ENCODE results near the gene ASIC4. TPM values are rescaled to one million over a fixed set of nuclear protein-coding genes. Genes with fewer than 3 reads are reported as not detected.

Gene ASIC4
- total RNA-seq, 1 donor: not detected

DNA sequence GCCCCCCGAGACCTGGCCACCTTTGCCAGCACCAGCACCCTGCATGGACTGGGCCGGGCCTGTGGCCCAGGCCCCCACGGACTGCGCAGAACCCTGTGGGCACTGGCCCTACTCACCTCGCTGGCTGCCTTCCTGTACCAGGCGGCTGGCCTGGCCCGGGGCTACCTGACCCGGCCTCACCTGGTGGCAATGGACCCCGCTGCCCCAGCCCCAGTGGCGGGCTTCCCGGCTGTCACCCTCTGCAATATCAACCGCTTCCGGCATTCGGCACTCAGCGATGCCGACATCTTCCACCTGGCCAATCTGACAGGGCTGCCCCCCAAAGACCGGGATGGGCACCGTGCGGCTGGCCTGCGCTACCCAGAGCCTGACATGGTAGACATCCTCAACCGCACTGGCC is 554 bp downstream of the ASIC4 start:
- TF ChIP-seq, protein P1, sequence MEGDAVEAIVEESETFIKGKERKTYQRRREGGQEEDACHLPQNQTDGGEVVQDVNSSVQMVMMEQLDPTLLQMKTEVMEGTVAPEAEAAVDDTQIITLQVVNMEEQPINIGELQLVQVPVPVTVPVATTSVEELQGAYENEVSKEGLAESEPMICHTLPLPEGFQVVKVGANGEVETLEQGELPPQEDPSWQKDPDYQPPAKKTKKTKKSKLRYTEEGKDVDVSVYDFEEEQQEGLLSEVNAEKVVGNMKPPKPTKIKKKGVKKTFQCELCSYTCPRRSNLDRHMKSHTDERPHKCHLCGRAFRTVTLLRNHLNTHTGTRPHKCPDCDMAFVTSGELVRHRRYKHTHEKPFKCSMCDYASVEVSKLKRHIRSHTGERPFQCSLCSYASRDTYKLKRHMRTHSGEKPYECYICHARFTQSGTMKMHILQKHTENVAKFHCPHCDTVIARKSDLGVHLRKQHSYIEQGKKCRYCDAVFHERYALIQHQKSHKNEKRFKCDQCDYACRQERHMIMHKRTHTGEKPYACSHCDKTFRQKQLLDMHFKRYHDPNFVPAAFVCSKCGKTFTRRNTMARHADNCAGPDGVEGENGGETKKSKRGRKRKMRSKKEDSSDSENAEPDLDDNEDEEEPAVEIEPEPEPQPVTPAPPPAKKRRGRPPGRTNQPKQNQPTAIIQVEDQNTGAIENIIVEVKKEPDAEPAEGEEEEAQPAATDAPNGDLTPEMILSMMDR (IDR thresholded peaks at IDR 0.05; ENCODE audit: insufficient read depth, low read depth, low read length): no peak
- DNase-seq (ENCODE audit: low read depth): no peak

DNA sequence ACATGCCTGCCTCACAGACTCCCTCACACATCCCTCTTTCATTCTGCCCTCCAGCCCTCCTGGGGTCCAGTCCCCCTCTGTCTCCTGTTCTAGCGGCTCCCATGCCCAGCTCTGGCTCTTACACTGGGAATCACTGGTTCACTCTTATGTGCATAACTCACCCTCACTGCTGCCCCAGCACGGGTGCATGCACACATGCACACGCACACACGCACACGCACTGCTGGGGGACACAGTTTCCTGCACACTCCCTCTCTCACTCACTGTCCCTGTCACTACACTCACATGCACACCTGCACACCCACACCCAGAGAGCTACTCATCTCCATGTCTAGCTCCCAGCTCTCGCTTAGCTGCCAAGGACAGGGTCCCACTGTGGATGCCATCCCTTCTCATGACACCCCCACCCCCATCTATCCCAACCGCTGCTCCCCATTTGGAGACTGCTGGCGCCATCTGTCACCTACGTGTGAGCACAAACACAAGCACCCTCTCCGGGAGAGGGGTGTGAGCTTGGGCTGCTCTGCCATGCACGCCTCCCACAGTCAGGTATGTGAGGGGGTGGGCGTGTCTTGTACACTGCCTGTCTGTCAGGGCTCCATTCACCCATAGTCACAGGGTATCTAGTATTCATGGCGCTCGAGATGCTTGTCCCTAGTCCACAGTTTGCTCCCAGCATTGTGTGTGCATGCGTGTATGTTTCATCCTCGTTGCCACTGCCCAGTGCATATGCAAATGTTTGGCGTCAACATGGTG is 1.8 kb downstream of the ASIC4 start:
- H3K4me3 ChIP-seq (ENCODE audit: low read depth, low read length): no peak overlapping the region
- TF ChIP-seq, protein P1 (IDR thresholded peaks at IDR 0.05; ENCODE audit: insufficient read depth, low read depth, low read length): no peak
- no peak for DNase-seq (ENCODE audit: low read depth)

More for the DNA sequence above, 554 bp downstream of the ASIC4 start:
- H3K4me3 ChIP-seq (ENCODE audit: low read depth, low read length): no peak overlapping the region

DNA sequence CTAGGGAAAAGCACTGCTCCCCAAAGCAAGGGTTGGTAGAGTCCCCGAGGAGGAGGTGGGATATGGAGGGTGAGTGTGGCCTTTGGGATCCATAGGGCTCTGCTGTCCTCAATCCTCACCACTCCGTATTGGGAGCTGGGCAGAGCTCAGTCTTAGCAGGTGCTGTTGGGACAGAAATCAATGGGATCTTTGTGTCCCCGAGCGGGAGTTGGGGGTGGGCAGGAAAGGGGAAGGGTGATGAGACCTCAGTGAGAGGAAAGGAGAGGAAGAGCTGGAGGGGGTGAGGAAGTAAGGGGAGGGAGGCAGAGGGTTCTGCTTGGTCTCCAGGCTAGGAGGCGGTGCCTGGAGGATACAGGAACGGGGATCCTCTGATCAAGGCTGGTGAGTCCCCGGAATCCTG is 2.6 kb downstream of the ASIC4 start:
- no peak overlapping the region for H3K4me3 ChIP-seq (ENCODE audit: low read depth, low read length)
- TF ChIP-seq, protein P1 (IDR thresholded peaks at IDR 0.05; ENCODE audit: insufficient read depth, low read depth, low read length): no peak
- DNase-seq (ENCODE audit: low read depth): no peak

DNA sequence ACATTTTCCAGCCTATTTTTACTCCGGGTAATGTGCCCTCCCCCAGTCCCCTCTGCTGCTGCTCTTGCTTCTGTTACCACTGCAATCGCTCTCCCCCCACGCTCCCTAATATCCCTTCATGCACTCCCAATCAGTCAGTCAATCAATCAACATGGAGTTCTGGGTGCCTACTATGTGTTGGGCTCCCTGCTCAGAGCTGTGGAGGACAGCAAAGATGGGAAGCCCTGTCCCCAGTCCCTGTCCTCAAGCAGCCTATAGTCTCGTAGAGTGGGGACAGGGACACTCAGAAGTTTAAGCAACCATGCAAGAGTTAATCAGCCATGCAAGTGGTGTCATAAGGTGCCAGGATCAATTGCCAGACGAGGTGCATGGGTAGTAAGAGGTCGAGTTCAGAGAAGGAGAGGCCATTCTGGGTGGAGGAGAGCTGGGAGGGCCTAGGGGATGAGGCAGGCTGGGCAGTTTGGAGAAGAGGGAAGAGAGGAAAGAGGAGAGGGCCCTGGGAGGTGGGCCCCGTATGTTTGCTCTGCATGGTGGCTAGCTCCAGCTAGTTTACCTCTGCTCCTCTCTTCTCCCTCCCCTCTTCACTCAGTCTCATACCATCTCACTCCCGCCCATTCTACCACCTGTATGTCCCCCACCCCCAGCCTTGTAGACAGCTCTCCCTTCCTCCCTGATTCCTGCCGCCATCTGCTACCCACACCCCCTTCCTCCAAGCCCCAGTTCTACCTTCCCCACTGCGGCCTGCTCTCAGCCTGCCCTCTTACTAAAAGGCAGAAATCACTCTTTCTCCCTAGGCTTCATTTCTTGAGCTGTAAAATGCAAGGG is 3.9 kb downstream of the ASIC4 start:
- no peak overlapping the region for H3K4me3 ChIP-seq (ENCODE audit: low read depth, low read length)
- TF ChIP-seq, protein P1 (IDR thresholded peaks at IDR 0.05; ENCODE audit: insufficient read depth, low read depth, low read length): no peak
- no peak for DNase-seq (ENCODE audit: low read depth)

DNA sequence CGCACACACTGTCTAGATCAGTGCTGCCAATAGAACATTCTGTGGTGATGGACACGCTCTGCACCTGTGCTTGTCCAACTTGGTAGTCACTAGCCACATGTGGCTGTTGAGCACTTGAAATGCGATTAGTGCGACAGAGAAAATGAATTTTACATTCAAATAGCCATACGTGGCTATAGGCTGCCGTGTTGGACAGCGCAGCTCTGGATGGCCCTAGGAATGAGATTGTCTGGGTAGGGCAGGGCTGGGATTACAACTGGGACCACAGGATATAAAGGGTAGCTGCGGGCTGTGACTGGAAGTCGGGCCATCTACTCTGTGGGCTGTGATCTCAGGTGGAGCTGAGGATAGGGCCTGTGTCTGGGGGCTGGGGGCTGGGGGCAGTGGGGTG is 5.2 kb downstream of the ASIC4 start:
- H3K4me3 ChIP-seq (ENCODE audit: low read depth, low read length): no peak overlapping the region
- DNase-seq (ENCODE audit: low read depth): no peak
- TF ChIP-seq, protein P1 (IDR thresholded peaks at IDR 0.05; ENCODE audit: insufficient read depth, low read depth, low read length): no peak

DNA sequence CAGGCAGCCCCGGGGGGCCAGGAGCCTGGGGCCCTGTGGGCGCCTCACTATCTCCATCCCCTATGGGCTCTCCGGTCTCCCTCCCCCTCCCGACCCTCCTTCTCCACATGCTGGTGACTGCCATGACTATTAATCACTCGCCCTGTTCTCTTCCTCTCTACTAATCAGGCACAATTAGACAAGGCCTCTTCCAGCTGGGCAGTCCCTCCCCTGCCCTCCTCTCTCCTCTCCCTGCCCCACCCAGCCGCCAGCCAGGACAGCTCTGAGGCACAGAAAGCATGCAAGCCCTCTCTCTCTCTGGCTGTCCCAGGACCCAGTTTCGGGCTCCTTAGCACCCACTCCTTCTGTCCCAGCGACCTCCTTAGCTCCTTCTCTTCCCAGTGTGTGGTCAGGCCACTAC is 5.8 kb downstream of the ASIC4 start:
- TF ChIP-seq, protein P1 (IDR thresholded peaks at IDR 0.05; ENCODE audit: insufficient read depth, low read depth, low read length): no peak
- no peak for DNase-seq (ENCODE audit: low read depth)

More for the DNA sequence above, 5.8 kb downstream of the ASIC4 start:
- no peak overlapping the region for H3K4me3 ChIP-seq (ENCODE audit: low read depth, low read length)
